Measurements from ENCODE around the gene SNX5. TPM values are rescaled to one million over a fixed set of nuclear protein-coding genes. Genes with fewer than 3 reads are reported as not detected.

Gene SNX5
- total RNA-seq, 1 experiment from 2014 or later = 159 TPM

- intact Hi-C loops (cut with micrococcal nuclease) = no loop called here
- no peak for ATAC-seq
- H3K27ac ChIP-seq (ENCODE audit: low read depth, low read length) = no peak overlapping the region
- no peaks in the 10 kb centered on the region for H3K36me3 ChIP-seq (ENCODE audit: control insufficient read depth in 1 of 2, insufficient read depth in 2 of 2, low read length in 2 of 2)
- no peaks in the 10 kb centered on the region for H4K20me1 ChIP-seq (ENCODE audit: insufficient read depth)
- no peaks in the 10 kb centered on the region for H3K9me3 ChIP-seq (ENCODE audit: control insufficient read depth in 1 of 2, insufficient read depth in 1 of 2, low read depth in 1 of 2, low read length in 2 of 2)
- H3K79me2 ChIP-seq (ENCODE audit: insufficient read depth, low read length) = no peaks in the 10 kb centered on the region
- no peak overlapping the region for H3K4me3 ChIP-seq (replicated peaks in 1 of 2; ENCODE audit: low read depth in 1 of 2, low read length in 2 of 2)
- H3K4me1 ChIP-seq (ENCODE audit: control insufficient read depth in 1 of 2, insufficient read depth in 2 of 2, low read length in 2 of 2) = peaks cover 0 to 3% of the 10 kb centered on the region in 2 experiments; a peak in 1 of 4 replicates
- H3K9me2 ChIP-seq (ENCODE audit: insufficient read depth) = no peaks in the 10 kb centered on the region
- no TSS peak for BruUV-seq (replicated peaks)
- RAD21 ChIA-PET (ENCODE audit: low non-redundant PET in 1 of 2, low total read pairs in 2 of 2, uncharacterized antibody in 2 of 2, unreplicated experiment in 2 of 2) = no interaction called here
- H3K27me3 ChIP-seq (ENCODE audit: insufficient read depth, low read length) = no peaks in the 10 kb centered on the region
- TF ChIP-seq JUND (IDR thresholded peaks at IDR 0.05) = no peak
- TF ChIP-seq TCF7L2 (IDR thresholded peaks at IDR 0.05; ENCODE audit: borderline replicate concordance, extremely low read depth, insufficient read depth, insufficient read length) = no peak
- TF ChIP-seq CTCF (IDR thresholded peaks at IDR 0.05 in 2 of 3, conservative IDR thresholded peaks at IDR 0.05 in 1 of 3; ENCODE audit: borderline replicate concordance in 1 of 3, insufficient read depth in 1 of 3, low read depth in 2 of 3, low read length in 2 of 3) = no peak
- no peak for TF ChIP-seq POLR2AphosphoS5 (IDR thresholded peaks at IDR 0.05; ENCODE audit: low read depth, low read length)
- no peak for TF ChIP-seq CBX3 (IDR thresholded peaks at IDR 0.05; ENCODE audit: low read depth)
- TF ChIP-seq SP1 (IDR thresholded peaks at IDR 0.05; ENCODE audit: low read depth) = no peak
- no peak for TF ChIP-seq EZH2 (IDR thresholded peaks at IDR 0.05)
- TF ChIP-seq SRF (IDR thresholded peaks at IDR 0.05; ENCODE audit: low read depth) = no peak
- TF ChIP-seq, protein P1, sequence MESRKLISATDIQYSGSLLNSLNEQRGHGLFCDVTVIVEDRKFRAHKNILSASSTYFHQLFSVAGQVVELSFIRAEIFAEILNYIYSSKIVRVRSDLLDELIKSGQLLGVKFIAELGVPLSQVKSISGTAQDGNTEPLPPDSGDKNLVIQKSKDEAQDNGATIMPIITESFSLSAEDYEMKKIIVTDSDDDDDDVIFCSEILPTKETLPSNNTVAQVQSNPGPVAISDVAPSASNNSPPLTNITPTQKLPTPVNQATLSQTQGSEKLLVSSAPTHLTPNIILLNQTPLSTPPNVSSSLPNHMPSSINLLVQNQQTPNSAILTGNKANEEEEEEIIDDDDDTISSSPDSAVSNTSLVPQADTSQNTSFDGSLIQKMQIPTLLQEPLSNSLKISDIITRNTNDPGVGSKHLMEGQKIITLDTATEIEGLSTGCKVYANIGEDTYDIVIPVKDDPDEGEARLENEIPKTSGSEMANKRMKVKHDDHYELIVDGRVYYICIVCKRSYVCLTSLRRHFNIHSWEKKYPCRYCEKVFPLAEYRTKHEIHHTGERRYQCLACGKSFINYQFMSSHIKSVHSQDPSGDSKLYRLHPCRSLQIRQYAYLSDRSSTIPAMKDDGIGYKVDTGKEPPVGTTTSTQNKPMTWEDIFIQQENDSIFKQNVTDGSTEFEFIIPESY (IDR thresholded peaks at IDR 0.05; ENCODE audit: extremely low read depth, insufficient replicate concordance, low read length) = no peak
- no peak for TF ChIP-seq ATF3 (IDR thresholded peaks at IDR 0.05)
- no peak for TF ChIP-seq ZFX (IDR thresholded peaks at IDR 0.05)
- TF ChIP-seq EZH2phosphoT487 (IDR thresholded peaks at IDR 0.05; ENCODE audit: borderline replicate concordance) = no peak
- TF ChIP-seq RAD21 (IDR thresholded peaks at IDR 0.05; ENCODE audit: low read depth) = no peak
- TF ChIP-seq FOSL1 (IDR thresholded peaks at IDR 0.05; ENCODE audit: low read depth) = no peak
- TF ChIP-seq CEBPB (IDR thresholded peaks at IDR 0.05; ENCODE audit: low read depth) = no peak
- CTCF ChIA-PET = no interaction called here
- H2AFZ ChIP-seq (ENCODE audit: low read depth, low read length, poor library complexity, severe bottlenecking) = no peak overlapping the region
- no peak for DNase-seq (ENCODE audit: low read depth, low spot score)
- H3K4me2 ChIP-seq (ENCODE audit: low read length) = no peak overlapping the region
- POLR2A ChIA-PET = no interaction called here
- H3K9ac ChIP-seq (ENCODE audit: low read length) = no peak overlapping the region
Observed at GRCh38 chr20:17925141-17925939, 43.3 kb downstream of the SNX5 start.

Measured in HCT116 (cell line).